OCI-LY1 (cell line): ENCODE data around the gene C8A.

Experiments used
- CTCF ChIP-seq: fragments of 200-600 bp; sonication (generic), shearing (Covaris generic); IDR thresholded peaks from 2 replicates; pipeline ENCODE4 v1.5.1; 2017; ENCODE audit warnings: mild to moderate bottlenecking, antibody characterized with exemption, low read length, moderate library complexity, mixed read lengths
- EZH2 ChIP-seq: fragments of 200-600 bp; sonication (generic), shearing (Covaris generic); IDR thresholded peaks from 2 replicates; pipeline ENCODE4 v1.8.0; 2017; ENCODE audit warnings: borderline replicate concordance, mixed run types, mild to moderate bottlenecking, antibody characterized with exemption, low read length, moderate library complexity, mixed read lengths

GRCh38 chr1:56831871-56832693 is 22.5 kb upstream of the C8A start:
- TF ChIP-seq CTCF (peak; percentile 90), EZH2 (no peak)
